ENCODE data around the gene SCAMP5.

DNA sequence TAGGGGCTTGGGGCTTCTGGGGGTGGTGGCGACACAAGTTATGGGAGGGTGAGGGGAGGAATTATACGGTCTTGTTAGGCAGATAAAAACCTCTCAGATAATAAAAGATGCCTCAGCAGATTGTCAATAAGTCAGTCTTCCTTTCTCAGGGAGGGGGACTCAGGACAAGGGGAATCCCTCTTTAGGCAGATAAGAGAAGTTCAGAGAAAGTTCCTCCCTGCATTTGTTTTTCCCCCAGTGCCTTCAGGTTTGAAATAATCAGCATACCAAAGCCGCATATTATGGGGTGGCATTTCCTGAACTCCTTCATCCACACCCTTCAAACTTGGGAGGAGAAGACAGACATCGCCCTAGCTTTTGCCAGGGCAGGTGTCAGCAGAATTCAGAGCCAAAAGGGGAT lies 36.5 kb downstream of the SCAMP5 start:
- TF ChIP-seq BHLHE40 (IDR thresholded peaks at IDR 0.05; ENCODE audit: borderline replicate concordance) (no peak), ZNF384 (IDR thresholded peaks at IDR 0.05) (no peak), SP1 (IDR thresholded peaks at IDR 0.05) (no peak), L3MBTL2 (conservative IDR thresholded peaks at IDR 0.05) (no peak), ELF4 (IDR thresholded peaks at IDR 0.05) (no peak), NFRKB (IDR thresholded peaks at IDR 0.05) (no peak), FOXM1 (IDR thresholded peaks at IDR 0.05; ENCODE audit: borderline replicate concordance) (no peak), CTBP1 (IDR thresholded peaks at IDR 0.05; ENCODE audit: borderline replicate concordance) (no peak), FOXK2 (IDR thresholded peaks at IDR 0.05) (no peak), ARNT (IDR thresholded peaks at IDR 0.05) (no peak)
- TF ChIP-seq, protein P1, sequence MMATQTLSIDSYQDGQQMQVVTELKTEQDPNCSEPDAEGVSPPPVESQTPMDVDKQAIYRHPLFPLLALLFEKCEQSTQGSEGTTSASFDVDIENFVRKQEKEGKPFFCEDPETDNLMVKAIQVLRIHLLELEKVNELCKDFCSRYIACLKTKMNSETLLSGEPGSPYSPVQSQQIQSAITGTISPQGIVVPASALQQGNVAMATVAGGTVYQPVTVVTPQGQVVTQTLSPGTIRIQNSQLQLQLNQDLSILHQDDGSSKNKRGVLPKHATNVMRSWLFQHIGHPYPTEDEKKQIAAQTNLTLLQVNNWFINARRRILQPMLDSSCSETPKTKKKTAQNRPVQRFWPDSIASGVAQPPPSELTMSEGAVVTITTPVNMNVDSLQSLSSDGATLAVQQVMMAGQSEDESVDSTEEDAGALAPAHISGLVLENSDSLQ (IDR thresholded peaks at IDR 0.05): no peak
